Measurements from ENCODE around the gene OR13C4.

- TF ChIP-seq CTCF (IDR thresholded peaks at IDR 0.05) (no peak), POLR2A (IDR thresholded peaks at IDR 0.05) (no peak)
These were observed 23.6 kb downstream of the OR13C4 start for GRCh38 chr9:104503440-104503839.

Data from testis (tissue), 2 donors.